Right lobe of liver (tissue), 4 donors: Measurements from ENCODE around the gene AIDA.

Experiments used
- POLR2A ChIP-seq: fragments of 450-650 bp; IDR thresholded peaks from one replicate; pipeline ENCODE4 v1.6.1; 2017; ENCODE audit warnings: antibody characterized with exemption, mild to moderate bottlenecking
- TF ChIP-seq, protein P1 (sequence below), 4 donors: fragments of 200-600 bp in 3 of 4; fragments of 450-650 bp in 1 of 4; IDR thresholded peaks; one replicate each; pipeline versions ENCODE4 v1.5.1 to v1.8.0; 2016 to 2022; ENCODE audit warnings: antibody characterized with exemption in 4 of 4, mild to moderate bottlenecking in 2 of 4
- donor health status: DM: no; HTN: no; CAD: no.
- donor health status: DM: no; HTN: no; CAD: no.
- donor health status: DM: no; HTN: yes; CAD: no.

- TF ChIP-seq, protein P1, sequence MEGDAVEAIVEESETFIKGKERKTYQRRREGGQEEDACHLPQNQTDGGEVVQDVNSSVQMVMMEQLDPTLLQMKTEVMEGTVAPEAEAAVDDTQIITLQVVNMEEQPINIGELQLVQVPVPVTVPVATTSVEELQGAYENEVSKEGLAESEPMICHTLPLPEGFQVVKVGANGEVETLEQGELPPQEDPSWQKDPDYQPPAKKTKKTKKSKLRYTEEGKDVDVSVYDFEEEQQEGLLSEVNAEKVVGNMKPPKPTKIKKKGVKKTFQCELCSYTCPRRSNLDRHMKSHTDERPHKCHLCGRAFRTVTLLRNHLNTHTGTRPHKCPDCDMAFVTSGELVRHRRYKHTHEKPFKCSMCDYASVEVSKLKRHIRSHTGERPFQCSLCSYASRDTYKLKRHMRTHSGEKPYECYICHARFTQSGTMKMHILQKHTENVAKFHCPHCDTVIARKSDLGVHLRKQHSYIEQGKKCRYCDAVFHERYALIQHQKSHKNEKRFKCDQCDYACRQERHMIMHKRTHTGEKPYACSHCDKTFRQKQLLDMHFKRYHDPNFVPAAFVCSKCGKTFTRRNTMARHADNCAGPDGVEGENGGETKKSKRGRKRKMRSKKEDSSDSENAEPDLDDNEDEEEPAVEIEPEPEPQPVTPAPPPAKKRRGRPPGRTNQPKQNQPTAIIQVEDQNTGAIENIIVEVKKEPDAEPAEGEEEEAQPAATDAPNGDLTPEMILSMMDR (IDR thresholded peaks at IDR 0.05) = no peak
- TF ChIP-seq POLR2A = no peak
These were observed 88.1 kb downstream of the AIDA start for GRCh38 chr1:222624214-222624613.
